GM19099 (cell line): Measurements from ENCODE around the gene FAM83C.

ENCODE experiments used
- POLR2A ChIP-seq: IDR thresholded peaks from 3 replicates; pipeline ENCODE4 v1.6.1; 2011; ENCODE audit warnings: low read depth; ENCODE audit not compliant: insufficient read length; ENCODE audit errors: extremely low read depth

The FAM83C gene

GRCh38 chr20:35246723-35247122, 45.5 kb downstream of the FAM83C start:
- no peak for TF ChIP-seq POLR2A

GRCh38 chr20:35243986-35244385, 48.2 kb downstream of the FAM83C start:
- no peak for TF ChIP-seq POLR2A

- TF ChIP-seq POLR2A, result no peak
Measured at GRCh38 chr20:35243317-35243716, 48.9 kb downstream of the FAM83C start.

GRCh38 chr20:35240811-35241293, 51.4 kb downstream of the FAM83C start:
- TF ChIP-seq POLR2A, result no peak

GRCh38 chr20:35240083-35240810, 52.0 kb downstream of the FAM83C start:
- no peak for TF ChIP-seq POLR2A

- no peak for TF ChIP-seq POLR2A
Measured at GRCh38 chr20:35238735-35239134, 53.5 kb downstream of the FAM83C start.

GRCh38 chr20:35238170-35238569, 54.1 kb downstream of the FAM83C start:
- no peak for TF ChIP-seq POLR2A

GRCh38 chr20:35237486-35237885, 54.7 kb downstream of the FAM83C start:
- no peak for TF ChIP-seq POLR2A

GRCh38 chr20:35235881-35236280, 56.3 kb downstream of the FAM83C start:
- TF ChIP-seq POLR2A, result no peak
